Activated T-helper 9 cell treated with anti-CD3 and anti-CD28 coated beads, Interleukin-2, amount 50 U/mL, for 16 hours (primary cell): Measurements from ENCODE around the gene YRDC.
A peak's percentile ranks its signal among the peaks of the same experiment; 100 is the strongest.

Experiments used
- DNase-seq: peaks from one replicate; pipeline ENCODE4 v3.0.0-alpha.2; 2020; ENCODE audit warnings: low read depth

Gene YRDC

GRCh38 chr1:37822906-37823815, 15.2 kb upstream of the YRDC start:
- no peak for DNase-seq

DNA sequence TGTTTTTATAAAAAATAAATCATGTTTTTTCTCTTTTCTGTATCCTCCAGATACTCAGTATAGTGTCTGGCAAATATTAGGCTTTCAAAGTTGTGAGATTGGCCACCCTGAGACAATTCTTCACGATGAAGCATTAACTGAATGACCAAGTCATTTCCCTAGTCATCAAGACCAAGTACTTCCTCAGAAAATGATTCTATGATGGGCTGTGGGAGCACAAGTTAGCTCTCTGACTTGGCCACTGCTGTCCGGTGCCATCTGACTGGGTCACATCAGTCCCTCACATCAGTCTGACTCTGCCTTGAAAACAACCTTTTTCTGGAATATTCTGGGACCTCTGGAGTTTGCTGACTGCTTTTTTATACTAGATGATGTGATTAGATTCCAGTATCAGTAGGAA, 13.5 kb upstream of the YRDC start:
- DNase-seq: no peak

GRCh38 chr1:37817481-37817880, 9.5 kb upstream of the YRDC start:
- DNase-seq: no peak

DNA sequence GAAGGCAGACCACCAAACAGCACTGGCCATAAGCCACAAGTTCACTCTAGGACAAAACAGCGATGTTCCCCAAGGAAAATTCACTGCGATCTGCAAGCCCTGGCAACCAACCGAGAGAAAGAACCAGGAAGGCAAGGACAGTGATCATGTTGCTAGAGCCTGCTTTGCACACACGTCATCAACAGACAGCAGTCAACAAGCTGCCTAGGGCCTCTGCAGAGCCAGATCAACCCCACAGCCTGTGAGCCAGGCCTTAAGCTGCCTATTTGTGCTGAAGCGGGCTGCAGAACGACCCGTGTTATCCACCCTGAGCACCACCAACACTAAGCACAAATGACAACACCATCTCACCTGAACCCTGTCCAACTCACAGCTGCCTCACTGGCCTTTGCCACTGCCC, 6.2 kb upstream of the YRDC start:
- DNase-seq: no peak

DNA sequence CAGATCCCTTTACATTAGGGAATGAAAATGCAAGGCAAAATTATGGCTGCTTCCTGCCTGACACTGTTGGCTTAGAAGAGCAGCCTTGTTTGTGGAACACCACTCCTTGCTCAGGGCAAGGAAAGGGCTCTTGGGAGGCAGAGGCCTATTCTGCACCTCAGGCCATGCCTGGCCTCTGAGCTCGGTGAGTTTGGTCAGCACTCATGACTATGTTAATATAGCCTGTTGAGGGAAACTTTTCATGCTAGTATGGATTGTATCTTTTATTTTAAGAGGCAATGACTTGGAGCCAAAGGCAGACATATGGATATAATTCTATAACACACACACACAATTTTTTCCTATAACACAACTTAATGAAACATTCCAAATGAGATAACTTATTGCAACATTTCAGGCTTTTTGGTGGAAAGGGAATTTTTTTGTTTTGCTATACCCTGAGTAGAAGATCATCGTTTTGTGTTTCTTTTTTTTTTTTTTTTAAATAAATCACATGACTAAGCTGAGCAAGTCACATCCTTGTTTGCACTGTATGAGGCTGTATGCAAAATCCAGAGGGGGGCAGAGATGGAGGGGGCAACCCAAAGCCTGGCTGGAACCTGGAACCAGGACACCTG, 5.6 kb upstream of the YRDC start:
- no peak for DNase-seq

GRCh38 chr1:37811027-37811655, 3.1 kb upstream of the YRDC start:
- peak; percentile 49 for DNase-seq

- DNase-seq: no peak
Measured at GRCh38 chr1:37809942-37810341, 1.9 kb upstream of the YRDC start.

GRCh38 chr1:37808369-37809319, 636 bp upstream of the YRDC start:
- DNase-seq: peak; percentile 28

GRCh38 chr1:37807220-37807554, 821 bp downstream of the YRDC start:
- DNase-seq: no peak

DNA sequence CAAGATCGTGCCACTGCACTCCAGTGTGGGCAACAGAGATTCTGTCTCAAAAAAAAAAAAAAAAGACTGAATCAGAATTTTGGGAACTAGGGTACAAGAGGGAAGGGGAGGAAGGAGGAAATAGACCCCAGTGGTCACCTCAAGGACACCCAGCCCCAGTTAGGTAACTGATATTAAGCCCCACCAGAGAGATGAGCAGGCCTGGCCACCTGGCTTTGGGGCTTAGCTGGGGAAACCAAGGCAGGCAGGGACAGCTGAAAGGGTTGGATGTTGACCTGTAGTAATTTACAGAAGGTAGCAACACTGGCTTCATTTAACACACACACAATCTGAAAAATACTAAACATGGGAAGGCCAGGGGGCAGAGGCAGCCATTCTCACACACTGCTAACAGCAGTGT, 5.6 kb downstream of the YRDC start:
- no peak for DNase-seq

GRCh38 chr1:37797750-37798345, 10.2 kb downstream of the YRDC start:
- no peak for DNase-seq

DNA sequence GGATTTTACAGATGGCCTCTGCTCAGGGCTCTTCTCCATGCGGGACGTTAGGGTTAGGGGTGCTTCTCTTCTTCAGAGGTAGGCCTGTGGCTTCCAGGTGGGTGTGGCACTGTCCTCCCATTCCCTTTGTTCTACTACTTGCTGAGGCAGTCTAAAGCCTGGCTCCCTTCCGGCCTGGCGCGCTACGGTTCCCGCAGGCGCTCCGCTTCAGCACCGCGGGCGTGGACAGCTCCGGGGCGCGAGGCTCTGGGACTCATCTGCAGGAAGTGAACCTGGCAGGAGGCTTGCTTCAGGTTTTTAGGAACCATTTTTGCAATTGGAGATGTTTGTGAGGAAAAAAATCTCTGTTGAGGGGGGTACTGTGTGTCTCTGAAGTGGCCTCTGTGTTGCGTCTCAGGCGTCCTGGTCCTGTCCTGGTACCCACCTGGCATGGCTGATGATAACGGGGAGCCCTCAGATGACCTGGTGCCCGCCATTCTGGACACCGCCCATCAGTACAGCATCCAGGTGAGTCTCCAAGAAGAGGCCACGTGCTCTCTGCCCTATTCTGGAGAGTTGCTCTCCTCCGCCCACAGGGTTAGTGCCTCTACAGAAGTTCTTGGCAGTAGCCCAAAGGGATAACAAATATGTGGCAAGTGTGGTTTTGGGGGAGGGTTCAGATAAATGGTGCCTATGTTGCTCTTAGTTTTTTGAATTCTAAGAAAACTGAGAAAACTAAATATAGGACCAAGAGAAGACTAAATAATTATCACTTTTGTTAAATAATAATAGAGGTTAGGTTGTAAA, 12.5 kb downstream of the YRDC start:
- no peak for DNase-seq

- DNase-seq: no peak
Measured at GRCh38 chr1:37794372-37795339, 13.4 kb downstream of the YRDC start.

GRCh38 chr1:37793773-37794371, 14.1 kb downstream of the YRDC start, which contains the start of gene MANEAL:
TSS of gene MANEAL (plus strand) at chr1:37793847. CDS start at chr1:37794183, 336 bp downstream.
- DNase-seq: no peak

DNA sequence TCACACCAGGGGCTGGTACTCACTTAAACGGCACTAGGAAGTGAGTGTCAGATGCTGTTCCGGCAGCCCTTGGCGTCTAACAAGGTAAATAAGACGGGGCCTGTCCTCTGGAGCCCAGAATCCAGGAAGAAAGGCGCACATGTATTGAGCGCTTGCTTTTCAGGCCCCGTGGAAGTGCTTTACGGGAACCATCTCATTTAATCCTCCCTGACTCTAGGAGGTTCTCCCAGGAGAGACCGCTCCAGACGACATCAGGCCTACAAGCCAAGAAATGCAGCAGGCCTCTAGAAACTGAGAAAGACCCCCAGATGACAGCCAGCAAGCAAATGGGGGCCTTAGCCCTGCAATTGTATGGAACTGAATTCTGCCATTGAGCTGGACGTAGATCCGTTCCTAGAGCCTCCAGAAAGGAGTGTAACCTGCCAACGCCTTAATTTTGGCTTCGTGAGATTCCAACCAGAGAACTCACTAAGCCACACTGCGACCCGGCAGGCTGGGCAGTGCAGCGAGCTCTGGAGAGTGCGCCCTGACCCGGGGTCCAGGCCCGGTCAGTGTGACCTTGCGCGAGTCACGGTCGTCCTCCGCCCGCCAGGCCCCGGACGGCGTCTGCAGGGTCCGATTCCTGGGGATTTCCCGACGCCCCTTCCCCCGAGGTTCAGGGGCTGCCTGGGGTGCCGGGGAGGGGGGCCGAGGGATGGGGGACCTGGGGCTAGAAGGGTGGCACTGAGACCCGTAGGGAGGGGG, 14.9 kb downstream of the YRDC start:
- DNase-seq: no peak

- DNase-seq: no peak
Measured at GRCh38 chr1:37782491-37782890, 25.5 kb downstream of the YRDC start.

DNA sequence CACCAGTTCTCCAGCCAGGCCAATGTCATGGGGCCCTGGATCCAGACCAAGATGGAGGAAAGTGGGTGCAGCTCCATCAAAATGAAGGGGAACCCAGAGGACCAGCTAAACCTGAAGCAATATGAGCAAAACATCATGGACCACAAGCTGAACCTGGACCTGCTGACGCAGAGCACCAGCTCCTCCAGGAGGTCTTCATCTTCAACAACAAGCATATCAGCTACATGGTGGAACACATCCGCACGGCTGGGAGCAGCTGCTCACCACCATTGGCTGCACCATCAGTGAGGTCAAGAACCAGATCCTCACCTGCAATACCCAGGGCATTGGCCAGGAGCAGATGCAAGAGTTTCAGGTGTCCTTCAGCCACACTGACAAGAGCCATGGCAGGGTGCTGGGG, 29.4 kb downstream of the YRDC start:
- no peak for DNase-seq

- no peak for DNase-seq
Measured at GRCh38 chr1:37776946-37777516, 31.0 kb downstream of the YRDC start.
